Measurements from ENCODE around the gene SLC50A1. TPM values are rescaled to one million over a fixed set of nuclear protein-coding genes. Genes with fewer than 3 reads are reported as not detected.

The SLC50A1 gene
- total and polyA plus RNA-seq, 4 donors = 12.7 to 23.3 (median 18.2) TPM

DNA sequence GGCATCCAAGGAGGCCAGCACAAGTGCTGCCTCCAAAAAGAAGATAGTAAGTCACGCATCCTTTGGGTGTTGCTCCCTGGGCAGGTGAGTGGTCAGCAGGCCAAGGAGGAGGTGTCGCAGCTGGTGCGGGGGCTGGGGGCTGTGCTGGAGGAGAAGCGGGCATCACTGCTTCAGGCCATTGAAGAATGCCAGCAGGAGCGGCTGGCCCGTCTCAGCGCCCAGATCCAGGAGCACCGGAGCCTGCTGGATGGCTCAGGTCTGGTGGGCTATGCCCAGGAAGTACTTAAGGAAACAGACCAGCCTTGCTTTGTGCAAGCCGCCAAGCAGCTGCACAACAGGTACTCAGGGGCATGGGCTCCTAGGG, 42.2 kb downstream of the SLC50A1 start:
- Histone ChIP-seq H3K9ac (ENCODE audit: low read depth in 1 of 2, low read length in 2 of 2) (no peak overlapping the region), H3K36me3 (ENCODE audit: control insufficient read depth in 4 of 4, insufficient read depth in 3 of 4, low read depth in 1 of 4, low read length in 3 of 4) (no peaks in the 10 kb centered on the region), H3K9me3 (ENCODE audit: control insufficient read depth in 4 of 4, low read length in 3 of 4) (no peaks in the 10 kb centered on the region), H3K27ac (ENCODE audit: low read depth in 1 of 2, low read length in 2 of 2) (no peak overlapping the region), H3K4me1 (ENCODE audit: control insufficient read depth in 4 of 4, insufficient read depth in 4 of 4, low read length in 3 of 4) (peaks cover 0 to 2% (median 0%) of the 10 kb centered on the region in 4 donors), H3K4me3 (ENCODE audit: low read depth in 1 of 3, low read length in 3 of 3) (no peak overlapping the region), H3K27me3 (ENCODE audit: control insufficient read depth in 4 of 4, insufficient read depth in 4 of 4, low read length in 3 of 4) (peaks cover 0 to 3% (median 0%) of the 10 kb centered on the region in 4 donors)
- WGBS = 95% methylated on average over 9 of the region's 9 CpGs
- DNase-seq (ENCODE audit: low spot score) = peak; percentile 29
- TF ChIP-seq, protein P1, sequence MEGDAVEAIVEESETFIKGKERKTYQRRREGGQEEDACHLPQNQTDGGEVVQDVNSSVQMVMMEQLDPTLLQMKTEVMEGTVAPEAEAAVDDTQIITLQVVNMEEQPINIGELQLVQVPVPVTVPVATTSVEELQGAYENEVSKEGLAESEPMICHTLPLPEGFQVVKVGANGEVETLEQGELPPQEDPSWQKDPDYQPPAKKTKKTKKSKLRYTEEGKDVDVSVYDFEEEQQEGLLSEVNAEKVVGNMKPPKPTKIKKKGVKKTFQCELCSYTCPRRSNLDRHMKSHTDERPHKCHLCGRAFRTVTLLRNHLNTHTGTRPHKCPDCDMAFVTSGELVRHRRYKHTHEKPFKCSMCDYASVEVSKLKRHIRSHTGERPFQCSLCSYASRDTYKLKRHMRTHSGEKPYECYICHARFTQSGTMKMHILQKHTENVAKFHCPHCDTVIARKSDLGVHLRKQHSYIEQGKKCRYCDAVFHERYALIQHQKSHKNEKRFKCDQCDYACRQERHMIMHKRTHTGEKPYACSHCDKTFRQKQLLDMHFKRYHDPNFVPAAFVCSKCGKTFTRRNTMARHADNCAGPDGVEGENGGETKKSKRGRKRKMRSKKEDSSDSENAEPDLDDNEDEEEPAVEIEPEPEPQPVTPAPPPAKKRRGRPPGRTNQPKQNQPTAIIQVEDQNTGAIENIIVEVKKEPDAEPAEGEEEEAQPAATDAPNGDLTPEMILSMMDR (IDR thresholded peaks at IDR 0.05; ENCODE audit: low read depth, low read length, missing input control) = no peak
- no peak for TF ChIP-seq HNF4A (conservative IDR thresholded peaks at IDR 0.05)
- no peak for TF ChIP-seq NR2F2 (IDR thresholded peaks at IDR 0.05)
- no peak for TF ChIP-seq FOXA2 (IDR thresholded peaks at IDR 0.05)
- no peak for TF ChIP-seq FOXA1 (IDR thresholded peaks at IDR 0.05)
- TF ChIP-seq SP1 (IDR thresholded peaks at IDR 0.05) = no peak
- no peak for TF ChIP-seq RXRA (IDR thresholded peaks at IDR 0.05)
- TF ChIP-seq EGR1 (IDR thresholded peaks at IDR 0.05; ENCODE audit: low read depth in 2 of 2) = no peak
- TF ChIP-seq TAF1 (conservative IDR thresholded peaks at IDR 0.05) = no peak
- no peak for TF ChIP-seq GABPA (IDR thresholded peaks at IDR 0.05 in 1 of 2, conservative IDR thresholded peaks at IDR 0.05 in 1 of 2)
- no peak for TF ChIP-seq JUND (IDR thresholded peaks at IDR 0.05)
- TF ChIP-seq, protein P2, sequence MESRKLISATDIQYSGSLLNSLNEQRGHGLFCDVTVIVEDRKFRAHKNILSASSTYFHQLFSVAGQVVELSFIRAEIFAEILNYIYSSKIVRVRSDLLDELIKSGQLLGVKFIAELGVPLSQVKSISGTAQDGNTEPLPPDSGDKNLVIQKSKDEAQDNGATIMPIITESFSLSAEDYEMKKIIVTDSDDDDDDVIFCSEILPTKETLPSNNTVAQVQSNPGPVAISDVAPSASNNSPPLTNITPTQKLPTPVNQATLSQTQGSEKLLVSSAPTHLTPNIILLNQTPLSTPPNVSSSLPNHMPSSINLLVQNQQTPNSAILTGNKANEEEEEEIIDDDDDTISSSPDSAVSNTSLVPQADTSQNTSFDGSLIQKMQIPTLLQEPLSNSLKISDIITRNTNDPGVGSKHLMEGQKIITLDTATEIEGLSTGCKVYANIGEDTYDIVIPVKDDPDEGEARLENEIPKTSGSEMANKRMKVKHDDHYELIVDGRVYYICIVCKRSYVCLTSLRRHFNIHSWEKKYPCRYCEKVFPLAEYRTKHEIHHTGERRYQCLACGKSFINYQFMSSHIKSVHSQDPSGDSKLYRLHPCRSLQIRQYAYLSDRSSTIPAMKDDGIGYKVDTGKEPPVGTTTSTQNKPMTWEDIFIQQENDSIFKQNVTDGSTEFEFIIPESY (IDR thresholded peaks at IDR 0.05) = no peak
- TF ChIP-seq, protein P3, sequence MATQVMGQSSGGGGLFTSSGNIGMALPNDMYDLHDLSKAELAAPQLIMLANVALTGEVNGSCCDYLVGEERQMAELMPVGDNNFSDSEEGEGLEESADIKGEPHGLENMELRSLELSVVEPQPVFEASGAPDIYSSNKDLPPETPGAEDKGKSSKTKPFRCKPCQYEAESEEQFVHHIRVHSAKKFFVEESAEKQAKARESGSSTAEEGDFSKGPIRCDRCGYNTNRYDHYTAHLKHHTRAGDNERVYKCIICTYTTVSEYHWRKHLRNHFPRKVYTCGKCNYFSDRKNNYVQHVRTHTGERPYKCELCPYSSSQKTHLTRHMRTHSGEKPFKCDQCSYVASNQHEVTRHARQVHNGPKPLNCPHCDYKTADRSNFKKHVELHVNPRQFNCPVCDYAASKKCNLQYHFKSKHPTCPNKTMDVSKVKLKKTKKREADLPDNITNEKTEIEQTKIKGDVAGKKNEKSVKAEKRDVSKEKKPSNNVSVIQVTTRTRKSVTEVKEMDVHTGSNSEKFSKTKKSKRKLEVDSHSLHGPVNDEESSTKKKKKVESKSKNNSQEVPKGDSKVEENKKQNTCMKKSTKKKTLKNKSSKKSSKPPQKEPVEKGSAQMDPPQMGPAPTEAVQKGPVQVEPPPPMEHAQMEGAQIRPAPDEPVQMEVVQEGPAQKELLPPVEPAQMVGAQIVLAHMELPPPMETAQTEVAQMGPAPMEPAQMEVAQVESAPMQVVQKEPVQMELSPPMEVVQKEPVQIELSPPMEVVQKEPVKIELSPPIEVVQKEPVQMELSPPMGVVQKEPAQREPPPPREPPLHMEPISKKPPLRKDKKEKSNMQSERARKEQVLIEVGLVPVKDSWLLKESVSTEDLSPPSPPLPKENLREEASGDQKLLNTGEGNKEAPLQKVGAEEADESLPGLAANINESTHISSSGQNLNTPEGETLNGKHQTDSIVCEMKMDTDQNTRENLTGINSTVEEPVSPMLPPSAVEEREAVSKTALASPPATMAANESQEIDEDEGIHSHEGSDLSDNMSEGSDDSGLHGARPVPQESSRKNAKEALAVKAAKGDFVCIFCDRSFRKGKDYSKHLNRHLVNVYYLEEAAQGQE (IDR thresholded peaks at IDR 0.05) = no peak
- no peak for TF ChIP-seq RAD21 (IDR thresholded peaks at IDR 0.05)
- no peak for TF ChIP-seq HNF4G (IDR thresholded peaks at IDR 0.05)
- TF ChIP-seq, protein P4, sequence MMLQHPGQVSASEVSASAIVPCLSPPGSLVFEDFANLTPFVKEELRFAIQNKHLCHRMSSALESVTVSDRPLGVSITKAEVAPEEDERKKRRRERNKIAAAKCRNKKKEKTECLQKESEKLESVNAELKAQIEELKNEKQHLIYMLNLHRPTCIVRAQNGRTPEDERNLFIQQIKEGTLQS (IDR thresholded peaks at IDR 0.05) = no peak
- TF ChIP-seq, protein P5, sequence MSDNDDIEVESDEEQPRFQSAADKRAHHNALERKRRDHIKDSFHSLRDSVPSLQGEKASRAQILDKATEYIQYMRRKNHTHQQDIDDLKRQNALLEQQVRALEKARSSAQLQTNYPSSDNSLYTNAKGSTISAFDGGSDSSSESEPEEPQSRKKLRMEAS (IDR thresholded peaks at IDR 0.05) = no peak
- no peak for TF ChIP-seq YY1 (IDR thresholded peaks at IDR 0.05)

Data from liver (tissue), 9 donors.